ENCODE results near the gene GNPAT. TPM values are rescaled to one million over a fixed set of nuclear protein-coding genes. Genes with fewer than 3 reads are reported as not detected.

Gene GNPAT
- total RNA-seq, 1 experiment from 2014 or later = 60.9 TPM

- TF ChIP-seq CTCF (IDR thresholded peaks at IDR 0.05; ENCODE audit: unreplicated experiment) = no peak
- Mint-ChIP-seq H3K36me3 (ENCODE audit: insufficient read depth, unreplicated experiment) (peaks cover under 1% of the 10 kb centered on the region), H3K4me3 (ENCODE audit: unreplicated experiment) (no peak overlapping the region), H3K4me1 (ENCODE audit: insufficient read depth, unreplicated experiment) (peaks cover 17% of the 10 kb centered on the region), H3K9me3 (ENCODE audit: unreplicated experiment) (no peaks in the 10 kb centered on the region), H3K27ac (ENCODE audit: low read depth, unreplicated experiment) (no peak overlapping the region), H3K27me3 (ENCODE audit: insufficient read depth, unreplicated experiment) (no peaks in the 10 kb centered on the region)
- POLR2A ChIA-PET = interaction anchor here (0.6 to 3.1 kb wide), 12 partner anchors 9 to 238 kb away, joined by 3 to 15 read pairs (median 6); partner anchors contain the start of genes ARV1, FAM89A and TTC13
- CTCF ChIA-PET = interaction anchor here (0.5 to 1.5 kb wide), 11 partner anchors 9 to 418 kb away, joined by 3 to 7 read pairs (median 3); no protein-coding TSS in a partner anchor
- no TSS peak for BruUV-seq (replicated peaks)
- intact Hi-C loops (cut with micrococcal nuclease) = no loop called here
- DNase-seq (ENCODE audit: unreplicated experiment) = peak; percentile 63
Measured at GRCh38 chr1:231216498-231216897, 24.5 kb upstream of the GNPAT start.

- no TSS peak for BruUV-seq (replicated peaks)
- DNase-seq (ENCODE audit: unreplicated experiment) = no peak
- intact Hi-C loops (cut with micrococcal nuclease) = no loop called here
- Mint-ChIP-seq H3K4me1 (ENCODE audit: insufficient read depth, unreplicated experiment) (peaks cover 15% of the 10 kb centered on the region), H3K9me3 (ENCODE audit: unreplicated experiment) (no peaks in the 10 kb centered on the region), H3K27me3 (ENCODE audit: insufficient read depth, unreplicated experiment) (no peaks in the 10 kb centered on the region), H3K4me3 (ENCODE audit: unreplicated experiment) (no peak overlapping the region), H3K27ac (ENCODE audit: low read depth, unreplicated experiment) (no peak overlapping the region), H3K36me3 (ENCODE audit: insufficient read depth, unreplicated experiment) (peaks cover 5% of the 10 kb centered on the region)
- no peak for TF ChIP-seq CTCF (IDR thresholded peaks at IDR 0.05; ENCODE audit: unreplicated experiment)
- POLR2A ChIA-PET = interaction anchor here (0.6 to 3.1 kb wide), 10 partner anchors 11 to 238 kb away, joined by 3 to 15 read pairs (median 7); partner anchors contain the start of genes ARV1, FAM89A and TTC13
- CTCF ChIA-PET = interaction anchor here (0.5 to 1.5 kb wide), 14 partner anchors 9 to 419 kb away, joined by 3 to 7 read pairs (median 3); no protein-coding TSS in a partner anchor
Measured at GRCh38 chr1:231217056-231217455, 24.0 kb upstream of the GNPAT start.

GRCh38 chr1:231218078-231218477 is 22.9 kb upstream of the GNPAT start:
- Mint-ChIP-seq H3K27me3 (ENCODE audit: insufficient read depth, unreplicated experiment) (no peaks in the 10 kb centered on the region), H3K4me1 (ENCODE audit: insufficient read depth, unreplicated experiment) (peaks cover 15% of the 10 kb centered on the region), H3K36me3 (ENCODE audit: insufficient read depth, unreplicated experiment) (peaks cover 13% of the 10 kb centered on the region), H3K27ac (ENCODE audit: low read depth, unreplicated experiment) (no peak overlapping the region), H3K9me3 (ENCODE audit: unreplicated experiment) (no peaks in the 10 kb centered on the region), H3K4me3 (ENCODE audit: unreplicated experiment) (no peak overlapping the region)
- no peak for TF ChIP-seq CTCF (IDR thresholded peaks at IDR 0.05; ENCODE audit: unreplicated experiment)
- intact Hi-C loops (cut with micrococcal nuclease) = no loop called here
- ChIA-PET POLR2A (no interaction called here), CTCF (interaction anchor here (0.6 to 0.7 kb wide), 3 partner anchors 10 to 24 kb away, joined by 3 read pairs; no protein-coding TSS in a partner anchor)
- DNase-seq (ENCODE audit: unreplicated experiment) = no peak
- BruUV-seq (replicated peaks) = no TSS peak

GRCh38 chr1:231219422-231220401 is 21.3 kb upstream of the GNPAT start:
- intact Hi-C loops (cut with micrococcal nuclease) = no loop called here
- ChIA-PET POLR2A (interaction anchor here (0.5 to 1.2 kb wide), 5 partner anchors 17 to 1590 kb away, joined by 3 to 4 read pairs (median 3); partner anchors contain the start of genes ARV1 and TTC13), CTCF (interaction anchor here (0.8 to 2.0 kb wide), 2 partner anchors 8 to 303 kb away, joined by 3 to 14 read pairs; no protein-coding TSS in a partner anchor)
- H3K36me3 Mint-ChIP-seq (ENCODE audit: insufficient read depth, unreplicated experiment) = peaks cover 28% of the 10 kb centered on the region
- H3K9me3 Mint-ChIP-seq (ENCODE audit: unreplicated experiment) = no peaks in the 10 kb centered on the region
- H3K4me3 Mint-ChIP-seq (ENCODE audit: unreplicated experiment) = no peak overlapping the region
- TF ChIP-seq CTCF (IDR thresholded peaks at IDR 0.05; ENCODE audit: unreplicated experiment) = no peak
- no peak overlapping the region for H3K27ac Mint-ChIP-seq (ENCODE audit: low read depth, unreplicated experiment)
- no TSS peak for BruUV-seq (replicated peaks)
- H3K4me1 Mint-ChIP-seq (ENCODE audit: insufficient read depth, unreplicated experiment) = peaks cover 15% of the 10 kb centered on the region
- H3K27me3 Mint-ChIP-seq (ENCODE audit: insufficient read depth, unreplicated experiment) = no peaks in the 10 kb centered on the region
- DNase-seq (ENCODE audit: unreplicated experiment) = no peak

Data from MCF 10A (cell line).